H54 (cell line): Measurements from ENCODE around the gene SLC44A4.
"Not testable (repeated sequence)": the region's sequence is repeated elsewhere in the genome, so short reads cannot be mapped to it uniquely, and the experiment has no call there.

Experiments used
- DNase-seq: peaks from one replicate; pipeline ENCODE4 v3.0.0; 2011; ENCODE audit warnings: low spot score, mixed read lengths; ENCODE audit not compliant: insufficient read length
- FAIRE-seq: peaks from 3 replicates; lab custom pipeline; 2011; peaks lifted over from hg19 to GRCh38; lab: Jason Lieb, UNC
- POLR2A ChIP-seq: IDR thresholded peaks from 2 replicates; pipeline ENCODE4 v1.6.1; 2011; ENCODE audit warnings: low read depth, mild to moderate bottlenecking, low read length

SLC44A4 gene

GRCh38 chr6:31879901-31880300 is 1.1 kb upstream of the SLC44A4 start:
- no peak for FAIRE-seq
- no peak for DNase-seq
- TF ChIP-seq POLR2A: no peak

DNA sequence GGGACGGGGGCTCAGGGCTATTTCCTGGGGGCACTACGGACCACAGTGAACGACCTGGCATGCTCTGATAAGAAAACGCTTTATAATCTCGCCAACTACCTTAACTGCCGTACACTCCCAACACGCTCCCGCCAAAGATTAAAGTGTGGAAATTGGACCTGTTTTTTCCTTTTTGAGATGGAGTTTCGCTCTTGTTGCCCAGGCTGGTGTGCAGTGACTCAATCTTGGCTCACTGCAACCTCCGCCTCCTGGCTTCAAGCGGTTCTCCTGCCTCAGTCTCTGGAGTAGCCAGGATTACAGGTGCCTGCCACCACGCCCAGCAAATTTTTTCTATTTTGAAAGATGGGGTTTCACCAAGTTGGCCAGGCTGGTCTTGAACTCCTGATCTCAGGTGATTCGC is 346 bp upstream of the SLC44A4 start:
- DNase-seq (no peak), FAIRE-seq (no peak)
- TF ChIP-seq POLR2A: no peak

- DNase-seq (no peak), FAIRE-seq (no peak)
- no peak for TF ChIP-seq POLR2A
Measured at GRCh38 chr6:31878222-31878621, 575 bp downstream of the SLC44A4 start.

- FAIRE-seq (no peak), DNase-seq (no peak)
- no peak for TF ChIP-seq POLR2A
Measured at GRCh38 chr6:31877651-31878161, 1.1 kb downstream of the SLC44A4 start.

DNA sequence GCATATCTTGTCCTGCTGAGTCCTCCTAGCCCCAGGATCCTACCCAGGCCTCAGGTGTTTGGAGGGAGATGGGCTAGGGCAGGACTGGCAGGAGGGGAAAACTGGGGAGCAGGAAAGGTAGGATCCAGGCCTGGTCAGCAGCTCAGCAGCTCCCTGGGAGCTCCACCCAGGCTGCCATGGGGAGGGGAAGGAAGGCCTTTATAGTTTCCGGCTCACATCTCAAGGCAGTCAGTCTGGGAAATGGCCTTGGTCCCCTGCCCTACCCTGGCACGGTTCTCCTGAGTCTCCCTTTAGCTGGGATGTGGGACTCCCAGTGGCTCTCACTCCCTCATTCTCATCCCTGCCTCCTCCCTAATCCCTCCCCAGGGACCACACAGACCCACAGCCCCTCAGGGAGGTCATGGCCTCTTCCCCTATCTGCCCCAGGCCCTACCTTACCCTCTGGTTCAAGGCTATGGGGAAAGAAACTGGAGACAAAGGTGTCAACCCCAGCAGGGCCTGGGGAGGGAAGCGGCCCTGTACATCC is 1.6 kb downstream of the SLC44A4 start:
- no peak for DNase-seq
- FAIRE-seq: no peak
- no peak for TF ChIP-seq POLR2A

DNA sequence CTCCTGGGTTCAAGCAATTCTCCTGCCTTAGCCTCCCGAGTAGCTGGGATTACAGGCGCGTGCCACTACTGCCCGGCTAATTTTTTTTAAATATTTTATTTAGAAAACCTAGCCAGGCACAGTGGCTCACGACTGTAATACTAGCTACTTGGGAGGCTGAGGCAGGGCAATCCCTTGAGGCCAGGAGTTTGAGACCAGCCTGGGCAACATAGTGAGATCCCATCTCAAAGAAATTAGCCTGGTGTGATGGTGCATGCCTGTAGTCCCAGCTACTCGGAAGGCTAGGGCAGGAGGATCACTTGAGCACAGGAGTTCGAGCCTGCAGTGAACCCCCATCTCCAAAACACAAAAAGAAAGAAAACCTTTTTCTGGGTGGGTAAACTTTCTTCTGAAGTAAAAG is 2.4 kb downstream of the SLC44A4 start:
- FAIRE-seq: no peak
- no peak for DNase-seq
- no peak for TF ChIP-seq POLR2A

DNA sequence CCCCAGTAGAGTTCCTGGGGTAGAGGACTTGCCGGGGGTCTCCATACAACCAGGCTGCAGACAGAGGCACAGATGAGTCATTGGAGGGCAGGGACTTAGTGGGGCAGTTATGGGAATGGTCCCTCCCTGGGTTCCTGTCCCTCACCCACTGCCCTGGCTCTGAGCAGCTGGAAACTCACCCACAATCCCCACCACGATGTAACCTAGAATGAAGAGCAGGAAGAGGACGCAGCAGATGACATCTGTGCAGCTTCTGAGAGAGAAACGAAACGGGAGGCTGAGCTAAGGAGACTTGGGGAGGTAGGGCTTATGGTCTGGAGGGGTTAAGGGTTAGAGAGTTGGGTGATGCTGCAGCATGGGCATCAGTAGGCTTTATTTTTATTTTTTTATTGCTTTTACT is 2.9 kb downstream of the SLC44A4 start:
- TF ChIP-seq POLR2A: no peak
- DNase-seq (no peak), FAIRE-seq (no peak)

GRCh38 chr6:31874836-31875572 is 3.8 kb downstream of the SLC44A4 start:
- FAIRE-seq (no peak), DNase-seq (no peak)
- TF ChIP-seq POLR2A: no peak

- no peak for TF ChIP-seq POLR2A
- DNase-seq (no peak), FAIRE-seq (no peak)
Measured at GRCh38 chr6:31874084-31874670, 4.6 kb downstream of the SLC44A4 start.

GRCh38 chr6:31871046-31871659 is 7.6 kb downstream of the SLC44A4 start:
- FAIRE-seq (no peak), DNase-seq (no peak)
- no peak for TF ChIP-seq POLR2A

DNA sequence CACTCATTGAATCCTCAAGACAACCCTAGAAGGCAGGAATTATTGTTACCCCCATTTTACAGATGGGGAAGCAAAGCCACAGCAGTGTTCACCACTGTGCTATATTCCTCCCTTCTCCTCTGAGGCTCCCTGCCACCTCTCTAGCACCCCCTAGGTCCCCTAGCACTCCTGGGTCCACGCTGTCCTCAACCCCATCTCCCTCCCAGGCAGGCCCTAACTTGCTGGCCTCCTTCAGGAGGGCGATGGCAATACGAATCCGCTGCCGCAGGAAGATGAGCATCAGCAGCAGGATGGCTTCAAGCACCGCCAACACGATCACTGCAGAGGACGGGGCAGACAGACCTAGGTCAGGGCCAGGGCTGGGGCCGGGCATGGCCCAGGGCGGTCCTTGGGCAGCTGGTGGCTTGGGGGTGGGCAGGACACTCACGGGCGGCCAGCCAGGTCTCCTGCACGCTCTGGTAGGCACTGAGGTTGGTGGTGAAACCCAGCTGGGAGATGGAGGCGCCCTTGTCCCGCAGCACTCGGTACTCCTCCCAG is 8.3 kb downstream of the SLC44A4 start:
- FAIRE-seq: no peak
- no peak for TF ChIP-seq POLR2A
- DNase-seq: no peak

GRCh38 chr6:31869343-31869742 is 9.5 kb downstream of the SLC44A4 start:
- DNase-seq (no peak), FAIRE-seq (no peak)
- TF ChIP-seq POLR2A: no peak

DNA sequence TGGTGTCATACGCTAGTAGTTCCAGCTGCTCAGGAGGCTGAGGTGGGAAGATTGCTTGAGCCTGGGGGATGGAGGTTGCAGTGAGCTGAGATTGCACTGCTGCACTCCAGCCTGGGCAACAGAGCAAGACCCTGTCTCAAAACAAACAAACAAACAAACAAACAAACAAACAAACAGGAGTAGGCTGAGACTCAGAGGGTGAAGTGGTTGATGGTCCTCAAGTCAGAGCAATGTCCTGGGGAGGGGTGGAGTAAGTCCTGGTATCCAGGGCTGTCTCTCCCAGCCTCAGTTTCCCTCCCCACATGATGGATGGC is 10.2 kb downstream of the SLC44A4 start:
- not testable (repeated sequence) for FAIRE-seq, DNase-seq
